Stomach (tissue), 9 donors: ENCODE results near the gene GTF3C2. TPM values are rescaled to one million over a fixed set of nuclear protein-coding genes. Genes with fewer than 3 reads are reported as not detected.

Source experiments
- DNase-seq, 2 donors: peaks; one replicate each; pipeline versions ENCODE4 v3.0.0 to v3.0.0-alpha.2; 2013 to 2019
- H3K27ac ChIP-seq, 5 donors: fragments of 200-600 bp in 4 of 5; sonication (generic) in 4 of 5; one replicate each; pipeline ENCODE4 v1.5.1; 2013 to 2019; ENCODE audit warnings: mild to moderate bottlenecking in 1 of 5, moderate library complexity in 1 of 5
- H3K27me3 ChIP-seq, 3 donors: fragments of 200-600 bp; sonication (generic); one replicate each; pipeline ENCODE4 v1.5.1; 2017 to 2019; ENCODE audit warnings: mixed run types in 1 of 3
- H3K36me3 ChIP-seq, 4 donors: fragments of 200-600 bp; sonication (generic); 1 replicate in 3 of 4; 2 replicates in 1 of 4; pipeline ENCODE4 v1.5.1; 2016 to 2019
- H3K4me1 ChIP-seq, 4 donors: fragments of 200-600 bp; sonication (generic); one replicate each; pipeline ENCODE4 v1.5.1; 2016 to 2019
- H3K4me3 ChIP-seq, 4 donors: fragments of 200-600 bp; sonication (generic) in 3 of 4; one replicate each; pipeline ENCODE4 v1.5.1; 2016 to 2019; ENCODE audit warnings: mild to moderate bottlenecking in 1 of 4
- H3K9me3 ChIP-seq, 4 donors: fragments of 200-600 bp; sonication (generic); one replicate each; pipeline ENCODE4 v1.5.1; 2016 to 2019
- CTCF ChIP-seq, 7 experiments: fragments of 450-650 bp in 4 of 7; fragments of 200-600 bp in 3 of 7; sonication (generic) in 3 of 7; IDR thresholded peaks; one replicate each; pipeline ENCODE4 v1.5.1; 2016 to 2019; ENCODE audit warnings: antibody characterized with exemption in 7 of 7, control low read depth in 2 of 7, mild to moderate bottlenecking in 1 of 7
- EP300 ChIP-seq: sonication (generic); formaldehyde crosslinking; IDR thresholded peaks from one replicate; pipeline ENCODE4 v1.6.1; 2017; ENCODE audit warnings: antibody characterized with exemption
- POLR2A ChIP-seq, 4 donors: fragments of 450-650 bp; IDR thresholded peaks; one replicate each; pipeline ENCODE4 v1.6.1; 2016; ENCODE audit warnings: antibody characterized with exemption in 4 of 4, control low read depth in 2 of 4, mild to moderate bottlenecking in 1 of 4, moderate library complexity in 1 of 4
- POLR2AphosphoS5 ChIP-seq, 3 donors: sonication (generic); formaldehyde crosslinking; IDR thresholded peaks; one replicate each; pipeline ENCODE4 v1.6.1; 2016; ENCODE audit warnings: antibody characterized with exemption in 3 of 3
- WGBS, 5 donors: extraction: QIAGEN DNeasy Blood & Tissue Kit in 3 of 5; methylation state at CpG; one replicate each; pipeline versions ENCODE4 v1.1.5 to v1.1.7; 2013 to 2018; 5-methylcytosine and 5-hydroxymethylcytosine counted together
- intact Hi-C: fragments of 100-400 bp; cut with DNase I; formaldehyde crosslinking; loops from one replicate; pipeline ENCODE4 v1.15.1; 2023; ENCODE audit warnings: low total_unique reads
- polyA plus RNA-seq, 3 donors: library from polyadenylated mRNA; stranded (reverse); fragments of 200-250 nt; gene quantifications; one replicate each; pipeline ENCODE4 v1.2.3, GENCODE V29; 2013
- total RNA-seq, 5 donors: library from RNA; depleted of rRNA; stranded (reverse); fragments of >200 nt; gene quantifications; one replicate each; pipeline versions ENCODE4 v1.1.0 to v1.2.3, GENCODE V29; 2014 to 2016
- donor health status: healthy with polysubstance abuse.
- donor health status: Bipolar disorder and iron deficiency.
- donor health status: healthy.

The GTF3C2 gene
- total and polyA plus RNA-seq, 8 donors = 18.8 to 125 (median 32.9) TPM

DNA sequence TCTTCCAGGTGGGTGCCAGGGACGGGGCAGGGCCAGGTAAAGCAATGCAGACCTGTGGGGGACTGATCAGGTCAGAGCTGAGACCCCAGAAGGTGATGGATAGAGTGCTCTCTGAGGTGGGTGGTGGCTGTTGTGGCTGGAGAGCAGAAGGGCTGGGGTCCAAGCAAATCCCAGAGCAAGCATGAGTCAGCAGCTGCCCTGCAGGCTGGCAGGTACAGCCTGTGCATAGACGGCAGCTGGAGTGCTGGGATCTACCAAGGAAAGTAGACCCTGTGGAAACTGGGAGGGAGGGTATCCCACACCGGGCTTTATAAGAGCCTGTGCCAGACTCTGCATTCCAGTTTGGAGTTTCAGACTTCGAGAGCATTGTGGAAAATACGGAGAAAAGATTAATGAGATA lies 73.7 kb downstream of the GTF3C2 start:
- H3K4me1 ChIP-seq = peaks cover 0 to 7% (median 0%) of the 10 kb centered on the region in 4 donors
- no peak for DNase-seq
- H3K4me3 ChIP-seq = no peak overlapping the region
- H3K36me3 ChIP-seq = no peaks in the 10 kb centered on the region
- no peak overlapping the region for H3K27ac ChIP-seq
- TF ChIP-seq POLR2A (IDR thresholded peaks at IDR 0.05) = no peak
- no peak for TF ChIP-seq EP300
- no peak for TF ChIP-seq POLR2AphosphoS5 (IDR thresholded peaks at IDR 0.05)
- no peak for TF ChIP-seq CTCF (IDR thresholded peaks at IDR 0.05)
- intact Hi-C loops = loop anchor here (5.0 kb wide), 1 partner anchor 181 kb away; no protein-coding TSS in a partner anchor
- 19 to 50% (median 38%) methylated on average over 5 of the region's 5 CpGs for WGBS, 5 donors
- peaks cover 0 to 70% (median 13%) of the 10 kb centered on the region in 3 donors for H3K27me3 ChIP-seq
- no peaks in the 10 kb centered on the region for H3K9me3 ChIP-seq

DNA sequence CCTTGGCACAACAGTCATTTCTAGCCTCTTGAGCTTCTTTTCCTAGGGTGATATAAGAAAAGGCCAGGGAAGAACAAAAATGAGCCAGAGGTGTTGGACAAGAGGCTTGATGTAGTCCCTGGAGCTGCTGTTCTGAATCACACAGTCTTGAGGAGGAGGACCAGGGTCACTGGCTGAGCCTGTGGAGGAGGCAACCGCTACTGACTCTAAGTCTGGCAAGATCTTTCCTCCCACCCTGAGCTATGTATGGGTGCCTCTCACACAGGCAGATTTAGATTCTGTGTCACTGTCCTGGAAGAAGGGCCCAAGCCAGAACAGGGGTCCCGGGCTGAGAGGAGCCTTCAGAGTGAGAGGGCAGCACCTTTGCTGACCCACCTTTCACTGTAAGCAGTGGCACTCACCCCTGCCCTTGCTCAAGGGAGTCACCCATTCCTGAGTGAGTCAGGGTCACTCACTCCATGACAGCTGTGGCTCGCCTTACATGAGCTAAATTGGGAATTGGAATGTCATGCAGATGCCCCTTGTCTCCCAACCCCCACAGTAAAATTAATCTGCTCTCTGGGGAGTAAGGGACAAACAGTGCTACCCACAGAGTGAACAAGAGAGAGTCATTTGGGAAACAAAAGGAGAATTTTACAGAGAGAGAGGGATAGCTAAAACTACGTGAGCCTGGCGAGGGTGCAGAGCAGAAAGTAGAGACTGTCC lies 74.6 kb downstream of the GTF3C2 start, which contains the start of gene TRIM54:
TSS of gene TRIM54 (plus strand) at position 575 of the 705 bp plus-strand sequence. CDS start 303 bp downstream, outside the sequence.
- H3K4me3 ChIP-seq = no peak within 1 kb of the TSS
- intact Hi-C loops = loop anchor here (5.0 kb wide), 1 partner anchor 180 kb away; no protein-coding TSS in a partner anchor
- no peak within 1 kb of the TSS for H3K27ac ChIP-seq
- H3K36me3 ChIP-seq = no peaks in the 10 kb centered on the region
- no peak for DNase-seq
- no peaks in the 10 kb centered on the region for H3K9me3 ChIP-seq
- H3K27me3 ChIP-seq = peaks cover 0 to 70% (median 13%) of the 10 kb centered on the region in 3 donors
- TF ChIP-seq EP300 (no peak), POLR2AphosphoS5 (IDR thresholded peaks at IDR 0.05) (no peak), CTCF (IDR thresholded peaks at IDR 0.05) (no peak), POLR2A (IDR thresholded peaks at IDR 0.05) (no peak)
- H3K4me1 ChIP-seq = peaks cover 0 to 7% (median 0%) of the 10 kb centered on the region in 4 donors
- WGBS, 5 donors = 58 to 86% (median 75%) methylated on average over 4 to 5 of the region's 5 CpGs

DNA sequence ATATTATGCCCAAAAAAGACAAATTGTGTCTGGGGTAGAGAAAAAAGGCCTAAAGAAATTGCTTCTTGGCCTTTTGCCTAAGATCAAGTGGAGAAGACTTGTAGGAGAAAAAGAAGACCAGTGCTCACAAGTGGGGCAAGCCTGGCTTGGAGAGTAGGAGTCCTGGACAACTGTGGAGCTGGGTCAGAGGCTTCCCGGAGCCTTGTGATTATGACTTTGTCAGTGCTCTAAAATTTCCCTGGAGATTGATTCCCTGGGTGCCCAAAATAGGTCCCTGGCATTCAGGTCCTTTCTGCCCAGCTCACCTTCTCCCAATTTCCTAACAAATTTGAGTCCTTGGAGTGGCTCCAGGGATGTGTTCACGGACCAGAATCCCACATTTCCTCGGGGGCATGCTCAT lies 75.1 kb downstream of the GTF3C2 start:
- peaks cover 0 to 67% (median 13%) of the 10 kb centered on the region in 3 donors for H3K27me3 ChIP-seq
- WGBS, 5 donors = 63 to 79% (median 76%) methylated on average over 3 of the region's 3 CpGs
- intact Hi-C loops = loop anchor here (5.0 kb wide), 1 partner anchor 179 kb away; no protein-coding TSS in a partner anchor
- peaks cover 0 to 7% (median 0%) of the 10 kb centered on the region in 4 donors for H3K4me1 ChIP-seq
- H3K9me3 ChIP-seq = no peaks in the 10 kb centered on the region
- DNase-seq = no peak
- H3K27ac ChIP-seq = no peak overlapping the region
- H3K36me3 ChIP-seq = no peaks in the 10 kb centered on the region
- TF ChIP-seq POLR2A (IDR thresholded peaks at IDR 0.05) = no peak
- no peak for TF ChIP-seq EP300
- TF ChIP-seq CTCF (IDR thresholded peaks at IDR 0.05) = no peak
- no peak for TF ChIP-seq POLR2AphosphoS5 (IDR thresholded peaks at IDR 0.05)
- H3K4me3 ChIP-seq = no peak overlapping the region

- 62 to 83% (median 77%) methylated on average over 3 of the region's 3 CpGs for WGBS, 5 donors
- intact Hi-C loops = loop anchor here (5.0 kb wide), 1 partner anchor 179 kb away; no protein-coding TSS in a partner anchor
These were observed 75.7 kb downstream of the GTF3C2 start for GRCh38 chr2:27280826-27281225.

More at GRCh38 chr2:27280826-27281225, 75.7 kb downstream of the GTF3C2 start:
- Histone ChIP-seq H3K4me1 (peaks cover 0 to 7% (median 0%) of the 10 kb centered on the region in 4 donors), H3K4me3 (no peak overlapping the region), H3K36me3 (no peaks in the 10 kb centered on the region), H3K27ac (no peak overlapping the region), H3K9me3 (no peaks in the 10 kb centered on the region), H3K27me3 (peaks cover 0 to 66% (median 13%) of the 10 kb centered on the region in 3 donors)
- TF ChIP-seq EP300 (no peak), CTCF (IDR thresholded peaks at IDR 0.05) (no peak), POLR2A (IDR thresholded peaks at IDR 0.05) (no peak), POLR2AphosphoS5 (IDR thresholded peaks at IDR 0.05) (no peak)
- DNase-seq = no peak
